Esophagus squamous epithelium (tissue), 5 donors: ENCODE measurements around the gene CHI3L1. TPM values are rescaled to one million over a fixed set of nuclear protein-coding genes. Genes with fewer than 3 reads are reported as not detected.

Experiments used
- DNase-seq: peaks from one replicate; lab custom pipeline; 2025; lab: John Stamatoyannopoulos, UW
- H3K27ac ChIP-seq, 4 donors: fragments of 200-600 bp; sonication (generic); one replicate each; pipeline ENCODE4 v1.5.1; 2016 to 2019; ENCODE audit warnings: mild to moderate bottlenecking in 1 of 4
- H3K27me3 ChIP-seq, 4 donors: fragments of 200-600 bp; sonication (generic); 1 replicate in 3 of 4; 2 replicates in 1 of 4; pipeline versions ENCODE4 v1.5.1 to v1.6.0; 2017 to 2021; ENCODE audit warnings: antibody characterized with exemption in 1 of 4
- H3K36me3 ChIP-seq, 3 donors: fragments of 200-600 bp; sonication (generic); one replicate each; pipeline ENCODE4 v1.5.1; 2016 to 2019
- H3K4me1 ChIP-seq, 3 donors: fragments of 200-600 bp; sonication (generic); one replicate each; pipeline ENCODE4 v1.5.1; 2017 to 2019
- H3K4me3 ChIP-seq, 4 donors: fragments of 200-600 bp; sonication (generic); 1 replicate in 3 of 4; 2 replicates in 1 of 4; pipeline ENCODE4 v1.5.1; 2016 to 2019; ENCODE audit warnings: mild to moderate bottlenecking in 2 of 4, moderate library complexity in 1 of 4
- H3K9me3 ChIP-seq, 3 donors: fragments of 200-600 bp; sonication (generic); one replicate each; pipeline ENCODE4 v1.5.1; 2016 to 2019
- CTCF ChIP-seq, 6 experiments: fragments of 450-650 bp in 4 of 6; fragments of 200-600 bp in 2 of 6; sonication (generic) in 2 of 6; IDR thresholded peaks; one replicate each; pipeline ENCODE4 v1.5.1; 2016 to 2019; ENCODE audit warnings: antibody characterized with exemption in 6 of 6, mild to moderate bottlenecking in 4 of 6, moderate library complexity in 4 of 6
- POLR2A ChIP-seq, 4 donors: fragments of 450-650 bp; IDR thresholded peaks; one replicate each; pipeline ENCODE4 v1.6.1; 2017; ENCODE audit warnings: antibody characterized with exemption in 4 of 4, mild to moderate bottlenecking in 4 of 4, moderate library complexity in 3 of 4
- WGBS, 2 donors: methylation state at CpG; one replicate each; pipeline ENCODE4 v1.1.5; 2018; 5-methylcytosine and 5-hydroxymethylcytosine counted together
- intact Hi-C: fragments of 100-400 bp; cut with DNase I; formaldehyde crosslinking; loops from one replicate; pipeline ENCODE4 v1.15.0; 2022
- total RNA-seq, 4 donors: library from RNA; depleted of rRNA; stranded (reverse); fragments of >200 nt; gene quantifications; one replicate each; pipeline ENCODE4 v1.1.0, GENCODE V29; 2016
- donor health status: DM: yes; HTN: yes; CAD: no.

Gene CHI3L1
- total RNA-seq, 4 donors from 2014 or later, result 0.38 to 10.9 (median 9.1) TPM

- H3K36me3 ChIP-seq, result no peaks in the 10 kb centered on the region
- H3K4me1 ChIP-seq, result peaks cover 0 to 5% (median 0%) of the 10 kb centered on the region in 3 donors
- no peak for TF ChIP-seq POLR2A (IDR thresholded peaks at IDR 0.05)
- TF ChIP-seq CTCF (IDR thresholded peaks at IDR 0.05), result no peak
- intact Hi-C loops, result loop anchor here (5.0 kb wide), 2 partner anchors 100 to 180 kb away; no protein-coding TSS in a partner anchor
- 17 to 40% methylated on average over 3 to 6 of the region's 6 CpGs for WGBS, 2 donors
- H3K27me3 ChIP-seq, result peaks cover 0 to 22% (median 0%) of the 10 kb centered on the region in 4 donors
- no peak overlapping the region for H3K27ac ChIP-seq
- no peak for DNase-seq
- no peak overlapping the region for H3K4me3 ChIP-seq
- H3K9me3 ChIP-seq, result no peaks in the 10 kb centered on the region
Observed at GRCh38 chr1:203217139-203217655, 30.7 kb upstream of the CHI3L1 start.

- Histone ChIP-seq H3K36me3 (no peaks in the 10 kb centered on the region), H3K4me3 (no peak overlapping the region), H3K27me3 (peaks cover 0 to 22% (median 0%) of the 10 kb centered on the region in 4 donors), H3K4me1 (peaks cover 0 to 5% (median 0%) of the 10 kb centered on the region in 3 donors), H3K9me3 (no peaks in the 10 kb centered on the region), H3K27ac (no peak overlapping the region)
- TF ChIP-seq POLR2A (IDR thresholded peaks at IDR 0.05) (no peak), CTCF (IDR thresholded peaks at IDR 0.05) (peak; percentile 66 to 84 (median 70))
- intact Hi-C loops, result loop anchor here (5.0 kb wide), 2 partner anchors 99 to 179 kb away; no protein-coding TSS in a partner anchor
- no peak for DNase-seq
- 25 to 38% methylated on average over 4 to 14 of the region's 19 CpGs for WGBS, 2 donors
Observed at GRCh38 chr1:203216274-203217138, 30.0 kb upstream of the CHI3L1 start.

DNA sequence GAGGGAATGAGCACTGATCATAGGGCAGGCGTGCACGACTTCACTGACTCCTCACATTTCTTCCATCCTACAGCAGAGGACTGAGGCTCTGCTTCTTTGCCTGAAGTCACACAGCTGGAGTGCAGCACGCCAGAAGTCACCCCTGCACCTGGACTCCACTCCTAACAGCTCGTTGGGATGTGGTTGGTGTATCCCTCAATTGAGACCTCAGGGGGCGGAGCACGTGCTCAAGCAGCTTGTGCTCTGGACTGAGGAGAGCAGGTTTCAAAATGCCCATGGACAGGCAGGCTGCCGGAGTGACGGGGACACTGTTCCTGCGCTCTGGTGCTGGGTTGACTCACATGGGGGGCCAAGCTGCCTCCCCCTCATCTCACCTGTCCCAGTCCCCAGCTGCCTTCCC lies 29.1 kb upstream of the CHI3L1 start:
- Histone ChIP-seq H3K27me3 (peaks cover 0 to 22% (median 0%) of the 10 kb centered on the region in 4 donors), H3K4me1 (peaks cover 0 to 5% (median 0%) of the 10 kb centered on the region in 3 donors), H3K36me3 (no peaks in the 10 kb centered on the region), H3K4me3 (no peak overlapping the region), H3K27ac (no peak overlapping the region), H3K9me3 (no peaks in the 10 kb centered on the region)
- intact Hi-C loops, result loop anchor here (5.0 kb wide), 2 partner anchors 98 to 178 kb away; no protein-coding TSS in a partner anchor
- WGBS, 2 donors, result 50 to 80% methylated on average over 2 to 4 of the region's 9 CpGs
- TF ChIP-seq CTCF (IDR thresholded peaks at IDR 0.05) (no peak), POLR2A (IDR thresholded peaks at IDR 0.05) (no peak)
- DNase-seq, result no peak

DNA sequence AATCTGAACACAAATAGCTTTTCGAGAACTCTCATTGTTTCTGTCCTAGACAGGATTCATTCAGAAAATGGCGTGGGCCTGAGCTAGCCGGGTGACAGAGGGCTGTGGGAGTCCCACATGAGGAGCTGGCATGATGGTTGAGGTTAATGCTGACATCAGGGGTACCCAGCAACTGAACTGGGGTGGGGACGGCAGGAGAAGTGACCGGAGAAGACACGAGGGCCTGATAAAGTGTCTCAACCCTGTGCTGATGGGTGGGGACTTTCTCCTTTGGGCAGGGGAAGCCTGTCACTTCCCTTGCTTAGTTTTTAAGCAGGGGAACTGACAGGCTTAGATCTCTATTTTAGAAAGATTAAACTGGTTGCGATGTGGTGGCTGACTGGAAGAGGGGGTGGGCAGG lies 28.4 kb upstream of the CHI3L1 start:
- intact Hi-C loops, result loop anchor here (5.0 kb wide), 2 partner anchors 98 to 178 kb away; no protein-coding TSS in a partner anchor
- Histone ChIP-seq H3K4me3 (no peak overlapping the region), H3K27ac (no peak overlapping the region), H3K4me1 (peaks cover 0 to 5% (median 0%) of the 10 kb centered on the region in 3 donors), H3K27me3 (peaks cover 0 to 22% (median 0%) of the 10 kb centered on the region in 4 donors), H3K9me3 (no peaks in the 10 kb centered on the region), H3K36me3 (no peaks in the 10 kb centered on the region)
- TF ChIP-seq CTCF (IDR thresholded peaks at IDR 0.05) (no peak), POLR2A (IDR thresholded peaks at IDR 0.05) (no peak)
- 55 to 66% methylated on average over 7 of the region's 7 CpGs for WGBS, 2 donors
- no peak for DNase-seq

DNA sequence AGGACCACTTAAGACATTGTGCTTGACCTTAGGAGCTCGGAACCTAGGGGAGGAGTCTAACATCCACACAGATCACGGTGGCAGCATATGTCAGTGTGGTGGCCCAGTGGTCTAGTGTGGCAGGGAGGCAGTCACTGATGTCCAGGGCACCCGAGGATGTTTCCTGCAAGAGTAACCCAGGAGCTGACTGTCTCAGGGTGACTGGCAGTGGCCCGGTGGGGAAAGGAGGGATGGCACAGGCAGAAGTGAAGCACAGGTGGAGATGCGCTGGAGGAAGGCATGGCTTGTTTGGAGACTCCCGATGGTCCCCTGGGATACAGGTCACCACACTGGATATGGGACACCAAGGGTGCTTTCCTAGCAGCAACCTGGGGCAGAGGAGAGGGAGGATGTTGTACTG lies 26.6 kb upstream of the CHI3L1 start:
- Histone ChIP-seq H3K9me3 (no peaks in the 10 kb centered on the region), H3K27ac (no peak overlapping the region), H3K36me3 (no peaks in the 10 kb centered on the region), H3K4me1 (peaks cover 0 to 5% (median 0%) of the 10 kb centered on the region in 3 donors), H3K27me3 (peaks cover 0 to 18% (median 0%) of the 10 kb centered on the region in 4 donors), H3K4me3 (no peak overlapping the region)
- 72 to 87% methylated on average over 6 of the region's 6 CpGs for WGBS, 2 donors
- intact Hi-C loops, result no loop called here
- TF ChIP-seq CTCF (IDR thresholded peaks at IDR 0.05) (no peak), POLR2A (IDR thresholded peaks at IDR 0.05) (no peak)
- DNase-seq, result no peak
